Kidney tubule cell (primary cell): Measurements from ENCODE around the gene SHANK1.

ENCODE experiments used
- DNase-seq: peaks from one replicate; pipeline ENCODE4 v3.0.0-alpha.2; 2018; ENCODE audit warnings: low spot score

The SHANK1 gene

GRCh38 chr19:50728084-50728737 lies 8.6 kb upstream of the SHANK1 start:
- peak; percentile 56 for DNase-seq

DNA sequence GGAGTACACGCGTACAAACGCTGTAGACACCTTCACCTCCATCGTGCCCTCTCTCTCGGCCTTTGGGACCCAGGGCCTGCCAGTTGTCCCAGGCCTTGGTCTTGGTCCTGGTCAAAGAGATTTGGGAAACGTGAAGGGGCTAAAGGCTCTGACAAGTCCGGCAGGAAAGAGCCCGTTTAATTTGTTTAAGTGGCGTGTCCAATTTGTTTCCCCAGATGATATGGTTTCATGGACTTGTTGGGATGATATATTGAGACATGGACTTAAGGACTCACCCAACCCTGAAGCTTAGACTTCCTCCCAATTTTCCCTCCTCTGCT lies 6.3 kb upstream of the SHANK1 start:
- DNase-seq, result no peak

DNA sequence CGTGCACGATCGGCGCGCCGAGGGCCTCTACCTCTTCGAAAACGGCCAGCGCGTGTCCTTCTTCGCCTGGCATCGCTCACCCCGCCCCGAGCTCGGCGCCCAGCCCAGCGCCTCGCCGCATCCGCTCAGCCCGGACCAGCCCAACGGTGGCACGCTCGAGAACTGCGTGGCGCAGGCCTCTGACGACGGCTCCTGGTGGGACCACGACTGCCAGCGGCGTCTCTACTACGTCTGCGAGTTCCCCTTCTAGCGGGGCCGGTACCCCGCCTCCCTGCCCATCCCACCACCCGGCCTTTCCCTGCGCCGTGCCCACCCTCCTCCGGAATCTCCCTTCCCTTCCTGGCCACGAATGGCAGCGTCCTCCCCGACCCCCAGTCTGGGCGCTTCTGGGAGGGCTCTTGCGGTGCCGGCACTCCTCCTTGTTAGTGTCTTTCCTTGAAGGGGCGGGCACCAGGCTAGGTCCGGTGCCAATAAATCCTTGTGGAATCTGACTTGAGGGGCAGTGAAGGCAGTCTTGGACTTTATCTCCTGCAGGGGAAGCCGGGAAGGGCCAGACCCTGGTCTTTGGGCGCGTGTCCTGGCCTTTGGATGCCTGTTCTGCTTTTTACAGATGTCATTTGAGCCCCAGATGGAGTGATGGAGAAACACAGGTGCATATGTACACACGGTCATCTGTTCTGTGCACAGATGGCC lies 5.8 kb upstream of the SHANK1 start:
- peak; percentile 13 for DNase-seq

DNA sequence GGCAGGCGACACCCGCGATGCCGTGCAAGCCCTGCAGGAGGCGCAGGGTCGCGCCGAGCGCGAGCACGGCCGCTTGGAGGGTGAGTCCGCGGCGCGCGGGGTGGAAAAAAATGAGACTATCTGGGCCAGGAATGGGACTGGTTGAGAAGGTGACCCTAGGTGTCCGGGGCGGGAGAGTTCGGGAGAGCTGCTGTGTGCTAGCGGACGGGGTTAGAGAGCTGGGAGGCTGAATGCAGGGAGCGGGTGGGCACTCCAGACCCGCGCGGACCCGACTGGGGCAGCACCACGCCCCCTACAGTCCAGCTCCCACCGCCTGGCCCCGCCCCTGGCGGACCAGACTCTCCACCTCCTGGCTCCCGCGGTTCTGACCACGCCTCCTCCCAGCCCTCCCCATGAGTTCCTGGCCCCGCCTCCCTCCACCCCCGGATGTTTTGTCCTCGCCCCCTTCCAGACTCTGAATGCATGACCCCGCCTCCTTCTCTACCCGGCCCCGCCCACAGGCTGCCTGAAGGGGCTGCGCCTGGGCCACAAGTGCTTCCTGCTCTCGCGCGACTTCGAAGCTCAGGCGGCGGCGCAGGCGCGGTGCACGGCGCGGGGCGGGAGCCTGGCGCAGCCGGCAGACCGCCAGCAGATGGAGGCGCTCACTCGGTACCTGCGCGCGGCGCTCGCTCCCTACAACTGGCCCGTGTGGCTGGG lies 5.1 kb upstream of the SHANK1 start:
- peak; percentile 98 for DNase-seq

- DNase-seq, result no peak
Observed at GRCh38 chr19:50723735-50724521, 4.3 kb upstream of the SHANK1 start.

DNA sequence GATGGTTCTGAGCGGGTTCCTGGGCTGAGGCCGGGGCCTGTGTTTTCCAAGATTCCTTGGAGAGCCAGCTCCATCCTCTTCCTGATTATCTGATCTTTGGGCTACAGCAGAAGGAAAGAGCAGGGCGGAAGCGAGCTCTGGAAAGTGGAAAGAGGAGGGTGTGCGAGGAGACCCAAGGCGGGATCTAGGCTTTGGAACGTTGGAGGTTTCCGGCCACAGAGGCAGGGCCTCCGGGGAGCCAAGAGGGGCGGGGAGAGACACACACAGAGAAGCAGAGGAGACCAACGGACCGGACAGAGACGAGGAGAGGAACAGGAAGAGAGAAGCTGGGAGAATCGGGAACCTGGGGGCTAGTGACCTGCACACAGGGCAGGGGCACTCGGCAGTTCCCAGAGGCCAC lies 3.5 kb upstream of the SHANK1 start, which contains the start of gene CLEC11A:
Gene CLEC11A (plus strand): TSS at position 296 of the 400 bp plus-strand sequence. CDS start 162 bp downstream, outside the sequence.
- DNase-seq, result no peak

DNA sequence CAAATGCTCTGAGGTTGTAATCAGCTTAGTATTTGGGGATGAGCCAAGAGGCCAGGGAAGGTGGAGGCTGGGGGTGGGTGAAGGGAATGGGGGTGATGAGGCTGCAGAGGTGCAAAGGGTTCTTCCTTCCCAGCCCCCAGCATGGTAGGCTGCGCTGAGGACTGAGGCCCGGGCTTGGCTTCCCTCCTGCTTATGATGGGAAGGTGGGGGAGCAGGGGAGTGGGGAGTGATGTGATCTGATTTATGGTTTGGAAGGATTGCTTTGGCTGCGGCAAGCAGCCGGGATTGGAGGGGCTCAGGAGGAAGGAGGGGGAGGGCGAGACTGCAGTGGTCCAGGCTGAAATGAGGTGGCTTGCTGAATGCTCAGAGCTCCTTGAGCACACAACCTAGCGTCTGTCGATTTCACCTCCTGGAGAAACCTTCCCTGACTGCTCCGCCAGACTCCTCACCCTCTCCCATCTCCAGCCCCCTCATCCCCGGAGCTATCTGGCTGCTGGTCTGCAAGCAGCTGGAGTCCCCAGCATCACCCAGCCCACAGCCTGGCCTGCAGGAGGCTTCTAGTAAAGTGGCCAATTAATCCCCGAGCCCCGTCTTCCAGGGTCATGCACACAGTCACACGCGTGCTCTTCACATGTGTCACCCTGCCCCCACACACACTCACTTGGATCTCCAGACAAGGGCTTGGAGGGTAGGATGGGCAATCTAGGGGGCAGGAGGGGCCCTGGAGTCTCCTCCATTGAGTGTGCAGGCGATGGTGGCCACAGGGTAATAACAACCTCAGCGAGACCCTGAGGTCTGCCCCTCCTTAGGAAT lies 2.8 kb upstream of the SHANK1 start:
- no peak for DNase-seq

GRCh38 chr19:50721441-50722137 lies 2.0 kb upstream of the SHANK1 start:
- DNase-seq, result peak; percentile 22

- DNase-seq, result no peak
Observed at GRCh38 chr19:50720921-50721381, 1.3 kb upstream of the SHANK1 start.

DNA sequence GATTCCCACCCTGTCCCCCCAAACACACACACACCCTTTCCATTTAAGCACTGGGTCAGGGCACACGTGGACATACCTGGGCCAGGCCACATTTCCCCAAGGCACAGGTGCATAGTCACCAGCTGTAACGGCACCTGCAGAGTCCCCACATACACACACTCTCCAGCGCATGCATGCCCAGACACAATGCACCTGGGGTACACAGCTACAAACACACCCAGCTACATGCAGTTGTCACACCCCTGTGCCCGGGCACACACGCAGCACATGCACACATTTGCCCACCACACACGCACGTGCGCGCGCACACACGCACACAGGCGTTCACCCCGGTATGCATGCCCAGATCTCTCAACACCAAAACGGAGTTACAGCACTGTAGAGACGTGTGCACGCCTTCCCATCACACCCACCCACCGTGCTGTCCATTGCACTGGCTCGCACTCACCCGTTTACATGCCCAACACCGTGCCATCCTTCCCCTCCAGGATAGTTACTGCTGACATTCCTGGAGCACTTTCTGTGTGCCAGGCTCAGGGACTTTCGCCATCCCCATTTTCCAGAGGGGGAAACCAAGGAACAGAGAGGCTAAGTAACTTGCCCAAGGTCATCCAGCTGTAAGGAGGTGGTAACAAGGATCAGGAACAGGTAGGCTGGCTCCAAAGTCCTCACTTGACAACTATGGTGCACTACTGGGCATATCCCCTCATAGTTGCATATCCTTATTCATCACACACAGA lies 749 bp upstream of the SHANK1 start:
- DNase-seq, result no peak

- no peak for DNase-seq
Observed at GRCh38 chr19:50719119-50719435, 525 bp downstream of the SHANK1 start.

- DNase-seq, result no peak
Observed at GRCh38 chr19:50718255-50719118, 1.1 kb downstream of the SHANK1 start.

DNA sequence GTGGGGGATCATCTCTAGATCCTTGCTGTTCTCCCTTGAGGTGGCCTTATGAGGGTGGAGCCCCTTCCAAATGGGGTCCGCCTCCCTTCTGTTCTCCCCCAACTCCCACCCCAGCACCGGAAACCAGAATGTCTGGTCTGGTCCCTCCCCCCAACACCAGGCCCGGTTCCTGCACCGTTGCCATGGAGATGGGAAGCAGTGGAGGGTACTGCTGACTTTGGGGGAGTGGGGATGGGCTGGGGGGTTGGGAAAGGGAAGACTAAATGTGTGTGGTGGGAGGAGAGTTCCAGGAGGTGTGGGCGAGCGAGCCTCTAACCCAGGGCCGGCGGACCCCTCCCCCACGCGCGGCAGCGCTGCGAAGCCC lies 1.7 kb downstream of the SHANK1 start:
- no peak for DNase-seq

DNA sequence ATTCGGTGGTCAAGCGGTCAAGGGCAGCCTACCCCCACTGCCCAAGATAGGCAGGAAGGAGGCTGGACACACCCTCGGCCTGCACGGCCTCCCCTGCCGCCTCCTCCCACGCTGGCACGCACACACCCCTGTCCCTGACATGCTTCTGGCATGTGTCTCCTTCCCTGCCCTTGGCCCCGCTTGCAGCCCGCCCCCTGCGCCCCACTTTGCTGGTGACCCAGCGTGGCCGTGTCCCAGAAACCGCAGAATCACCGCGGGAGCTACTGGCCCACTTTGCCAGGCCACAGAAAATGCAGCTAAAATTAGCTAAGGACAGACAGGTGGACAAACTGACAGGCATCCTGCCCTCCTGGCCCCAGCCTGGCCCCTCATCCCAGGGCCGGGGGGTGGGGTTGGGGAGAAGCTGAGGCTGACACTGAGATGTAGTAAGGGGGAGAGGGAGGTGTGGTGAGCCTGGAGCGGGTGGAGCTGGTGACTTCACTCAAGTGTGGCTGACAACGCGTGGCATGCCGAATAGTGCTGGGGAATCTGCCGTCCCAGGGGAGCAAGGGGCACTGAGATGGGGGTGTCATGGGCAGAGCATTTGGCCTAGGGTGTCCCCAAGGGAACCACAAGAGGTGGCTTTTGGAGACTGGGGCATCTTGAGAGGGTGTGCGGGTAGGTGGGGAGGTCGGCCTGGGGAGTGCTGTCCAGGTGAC lies 2.4 kb downstream of the SHANK1 start:
- no peak for DNase-seq

DNA sequence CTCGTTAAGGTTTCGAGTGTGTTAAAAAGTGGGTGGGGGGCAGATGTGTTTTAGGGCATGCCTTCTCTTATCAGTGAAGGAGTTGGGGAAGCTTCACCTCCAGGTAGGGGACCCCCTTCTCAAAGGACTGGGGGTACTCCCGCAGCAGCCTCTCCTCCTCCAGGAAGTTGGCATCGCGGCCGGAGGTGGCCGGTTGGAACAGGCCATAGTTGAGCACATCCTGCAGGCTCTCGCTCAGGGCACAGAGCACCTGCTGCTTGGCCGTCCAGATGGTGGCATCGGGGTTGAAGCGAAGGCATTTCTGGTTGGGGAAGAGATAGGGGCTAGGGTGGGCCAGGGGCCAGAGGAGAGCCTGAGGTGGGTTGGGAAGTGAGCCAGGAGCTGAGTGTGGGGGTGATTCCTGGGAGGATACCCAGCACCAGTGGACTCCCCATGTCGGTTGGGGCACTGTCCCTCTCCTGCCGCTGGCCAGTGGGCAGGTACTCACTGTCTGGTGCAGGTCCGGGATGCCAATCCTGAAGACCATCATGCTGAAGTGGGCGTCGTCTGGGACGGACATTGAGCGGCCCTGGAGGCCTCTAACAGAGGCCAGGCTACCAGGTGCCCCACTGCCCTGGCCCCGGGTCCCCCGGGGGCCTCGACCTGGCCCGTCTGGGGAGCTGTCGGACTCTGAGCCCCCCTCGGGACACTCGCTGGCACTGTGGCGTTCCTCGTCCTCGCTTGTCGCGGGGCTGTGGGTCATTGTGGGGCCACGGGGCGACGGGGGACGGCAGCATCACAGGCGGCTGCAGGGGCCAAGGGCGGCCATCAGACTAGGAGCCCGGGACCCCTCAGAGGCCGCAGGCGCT lies 3.2 kb downstream of the SHANK1 start:
- no peak for DNase-seq

- no peak for DNase-seq
Observed at GRCh38 chr19:50713556-50714236, 5.9 kb downstream of the SHANK1 start.

GRCh38 chr19:50712833-50713232 lies 6.8 kb downstream of the SHANK1 start:
- DNase-seq, result no peak
